Liver (tissue), 9 donors: ENCODE data around the gene SOWAHA. TPM values are rescaled to one million over a fixed set of nuclear protein-coding genes. Genes with fewer than 3 reads are reported as not detected.

Experiments
- DNase-seq: peaks from one replicate; pipeline ENCODE4 v3.0.0-alpha.2; 2017; ENCODE audit warnings: low spot score
- H3K27ac ChIP-seq, 2 donors: one replicate each; pipeline ENCODE4 v1.7.0; 2013; ENCODE audit warnings: inconsistent platforms in 2 of 2, low read length in 2 of 2, control low read depth in 1 of 2, low read depth in 1 of 2, mild to moderate bottlenecking in 1 of 2
- H3K27me3 ChIP-seq, 4 donors: one replicate each; pipeline versions ENCODE4 v1.6.1 to v1.7.0; 2013; ENCODE audit warnings: low read length in 3 of 4, inconsistent platforms in 1 of 4, mild to moderate bottlenecking in 1 of 4, moderate library complexity in 1 of 4; ENCODE audit not compliant: control insufficient read depth in 4 of 4, insufficient read depth in 4 of 4
- H3K36me3 ChIP-seq, 4 donors: one replicate each; pipeline versions ENCODE4 v1.6.1 to v1.7.0; 2013; ENCODE audit warnings: low read length in 3 of 4, mild to moderate bottlenecking in 3 of 4, low read depth in 1 of 4, moderate library complexity in 1 of 4; ENCODE audit not compliant: control insufficient read depth in 4 of 4, insufficient read depth in 3 of 4
- H3K4me1 ChIP-seq, 4 donors: one replicate each; pipeline versions ENCODE4 v1.6.1 to v1.7.0; 2013; ENCODE audit warnings: low read length in 3 of 4, mild to moderate bottlenecking in 3 of 4, moderate library complexity in 1 of 4; ENCODE audit not compliant: control insufficient read depth in 4 of 4, insufficient read depth in 4 of 4
- H3K4me3 ChIP-seq, 3 donors: one replicate each; pipeline versions ENCODE4 v1.6.1 to v1.7.0; 2013; ENCODE audit warnings: low read length in 3 of 3, control low read depth in 1 of 3, low read depth in 1 of 3, mild to moderate bottlenecking in 1 of 3
- H3K9ac ChIP-seq, 2 donors: one replicate each; pipeline ENCODE4 v1.7.0; 2013; ENCODE audit warnings: low read length in 2 of 2, mild to moderate bottlenecking in 2 of 2, moderate library complexity in 2 of 2, control low read depth in 1 of 2, low read depth in 1 of 2
- H3K9me3 ChIP-seq, 4 donors: one replicate each; pipeline versions ENCODE4 v1.6.1 to v1.7.0; 2013; ENCODE audit warnings: low read length in 3 of 4; ENCODE audit not compliant: control insufficient read depth in 4 of 4
- ATF3 ChIP-seq: IDR thresholded peaks from 2 replicates; pipeline ENCODE4 v1.6.1; 2016; ENCODE audit warnings: antibody characterized with exemption
- CTCF ChIP-seq: fragments of 150-350 bp; IDR thresholded peaks from 2 replicates; pipeline ENCODE4 v1.5.1; 2017; ENCODE audit warnings: improper control_type of control experiment, low read depth, low read length; ENCODE audit not compliant: missing input control
- EGR1 ChIP-seq, 2 donors: IDR thresholded peaks; 2 replicates each; pipeline ENCODE4 v1.6.1; 2016 to 2018; ENCODE audit warnings: antibody characterized with exemption in 2 of 2, low read depth in 2 of 2
- FOXA1 ChIP-seq: IDR thresholded peaks from 2 replicates; pipeline ENCODE4 v1.6.1; 2016; ENCODE audit warnings: antibody characterized with exemption
- FOXA2 ChIP-seq: IDR thresholded peaks from 2 replicates; pipeline ENCODE4 v1.6.1; 2016; ENCODE audit warnings: antibody characterized with exemption
- HNF4A ChIP-seq, 2 donors: conservative IDR thresholded peaks; 2 replicates each; pipeline ENCODE4 v1.6.1; 2016; ENCODE audit warnings: antibody characterized with exemption in 2 of 2, mild to moderate bottlenecking in 2 of 2
- JUND ChIP-seq, 2 donors: IDR thresholded peaks; 2 replicates each; pipeline ENCODE4 v1.6.1; 2016; ENCODE audit warnings: antibody characterized with exemption in 2 of 2
- RAD21 ChIP-seq, 2 donors: IDR thresholded peaks; 2 replicates each; pipeline ENCODE4 v1.6.1; 2016; ENCODE audit warnings: antibody characterized with exemption in 2 of 2, mild to moderate bottlenecking in 2 of 2
- RXRA ChIP-seq, 2 donors: IDR thresholded peaks; 2 replicates each; pipeline ENCODE4 v1.6.1; 2017 to 2018; ENCODE audit warnings: antibody characterized with exemption in 2 of 2, mild to moderate bottlenecking in 1 of 2
- SP1 ChIP-seq: IDR thresholded peaks from 2 replicates; pipeline ENCODE4 v1.6.1; 2018; ENCODE audit warnings: antibody characterized with exemption, mild to moderate bottlenecking
- TAF1 ChIP-seq: conservative IDR thresholded peaks from 2 replicates; pipeline ENCODE4 v1.6.1; 2016; ENCODE audit warnings: antibody characterized with exemption, mild to moderate bottlenecking
- YY1 ChIP-seq: IDR thresholded peaks from 2 replicates; pipeline ENCODE4 v1.6.1; 2016; ENCODE audit warnings: antibody characterized with exemption, mild to moderate bottlenecking
- ZBTB33 ChIP-seq: IDR thresholded peaks from 2 replicates; pipeline ENCODE4 v1.6.1; 2016; ENCODE audit warnings: antibody characterized with exemption
- WGBS: extraction: QIAGEN DNeasy Blood & Tissue Kit; methylation state at CpG from one replicate; pipeline ENCODE4 v1.1.7; 2013; 5-methylcytosine and 5-hydroxymethylcytosine counted together
- polyA plus RNA-seq, 2 donors: library from polyadenylated mRNA; stranded (reverse) in 1 of 2; unstranded in 1 of 2; fragments of 200-250 nt in 1 of 2; fragments of >200 nt in 1 of 2; fragmentation: Nextera tagmentation in 1 of 2; extraction: Ambion mirVana in 1 of 2; gene quantifications; one replicate each; pipeline versions ENCODE4 v1.2.1 to v1.2.3, GENCODE V29; 2013 to 2015
- total RNA-seq, 2 donors: library from RNA; depleted of rRNA; stranded (reverse); fragments of >200 nt; gene quantifications; one replicate each; pipeline ENCODE4 v1.2.3, GENCODE V29; 2014
- donor health status: healthy.
- donor health status: healthy.
- donor health status: healthy.
- donor health status: healthy.
- donor health status: healthy.

The SOWAHA gene
- total and polyA plus RNA-seq, 4 donors = 1.3 to 2.2 (median 1.8) TPM

- no peak overlapping the region for H3K4me3 ChIP-seq
- peaks cover 7 to 28% (median 14%) of the 10 kb centered on the region in 4 donors for H3K4me1 ChIP-seq
- DNase-seq = no peak
- TF ChIP-seq RAD21 (IDR thresholded peaks at IDR 0.05) (no peak), HNF4A (conservative IDR thresholded peaks at IDR 0.05) (peak in 1 of 2 donors; percentile 30), ATF3 (no peak), SP1 (peak; percentile 41)
- no peaks in the 10 kb centered on the region for H3K27me3 ChIP-seq
- H3K9me3 ChIP-seq = no peaks in the 10 kb centered on the region
- no peak overlapping the region for H3K9ac ChIP-seq
- no peak overlapping the region for H3K27ac ChIP-seq
- whole genome bisulfite sequencing = 23% methylated on average over 2 of the region's 2 CpGs
- no peaks in the 10 kb centered on the region for H3K36me3 ChIP-seq
These were observed 4.7 kb upstream of the SOWAHA start for GRCh38 chr5:132808448-132808847.

- H3K9ac ChIP-seq = no peak overlapping the region
- no peaks in the 10 kb centered on the region for H3K9me3 ChIP-seq
- whole genome bisulfite sequencing = 55% methylated on average over 3 of the region's 3 CpGs
- peaks cover 7 to 32% (median 16%) of the 10 kb centered on the region in 4 donors for H3K4me1 ChIP-seq
- no peak overlapping the region for H3K27ac ChIP-seq
- no peaks in the 10 kb centered on the region for H3K36me3 ChIP-seq
- no peak for DNase-seq
- TF ChIP-seq CTCF = no peak
- no peaks in the 10 kb centered on the region for H3K27me3 ChIP-seq
- no peak overlapping the region for H3K4me3 ChIP-seq
These were observed 4.2 kb upstream of the SOWAHA start for GRCh38 chr5:132808866-132809265.

GRCh38 chr5:132810605-132811004, 2.5 kb upstream of the SOWAHA start:
- Histone ChIP-seq H3K36me3 (no peaks in the 10 kb centered on the region), H3K27me3 (no peaks in the 10 kb centered on the region), H3K27ac (no peak overlapping the region), H3K9me3 (no peaks in the 10 kb centered on the region), H3K4me3 (no peak overlapping the region), H3K4me1 (peaks cover 9 to 33% (median 17%) of the 10 kb centered on the region in 4 donors), H3K9ac (no peak overlapping the region)
- TF ChIP-seq SP1 = no peak
- TF ChIP-seq HNF4A (conservative IDR thresholded peaks at IDR 0.05) = no peak
- no peak for TF ChIP-seq ZBTB33
- no peak for TF ChIP-seq YY1
- TF ChIP-seq EGR1 (IDR thresholded peaks at IDR 0.05; ENCODE audit: low read depth in 2 of 2) = no peak
- no peak for TF ChIP-seq RXRA (IDR thresholded peaks at IDR 0.05)
- no peak for TF ChIP-seq ATF3
- TF ChIP-seq JUND (IDR thresholded peaks at IDR 0.05) = no peak
- no peak for TF ChIP-seq TAF1
- no peak for TF ChIP-seq FOXA2
- no peak for TF ChIP-seq FOXA1
- no peak for TF ChIP-seq RAD21 (IDR thresholded peaks at IDR 0.05)
- DNase-seq = no peak
- WGBS = 95% methylated on average over 5 of the region's 5 CpGs
